AG09319 (cell line): ENCODE measurements around the gene PROP1.
"Not testable (repeated sequence)": the region's sequence is repeated elsewhere in the genome, so short reads cannot be mapped to it uniquely, and the experiment has no call there.

ENCODE experiments used
- DNase-seq: peaks from one replicate; pipeline ENCODE4 v3.0.0-alpha.2; 2010; ENCODE audit warnings: low read depth; ENCODE audit errors: extremely low read depth
- CTCF ChIP-seq: IDR thresholded peaks from 2 replicates; pipeline ENCODE4 v1.5.1; 2011; ENCODE audit warnings: low read depth, mild to moderate bottlenecking, inconsistent platforms, low read length, moderate library complexity

The PROP1 gene

GRCh38 chr5:177983763-177984583 is 12.1 kb downstream of the PROP1 start:
- DNase-seq: no peak
- no peak for TF ChIP-seq CTCF

GRCh38 chr5:177982956-177983355 is 13.1 kb downstream of the PROP1 start:
- no peak for TF ChIP-seq CTCF
- no peak for DNase-seq

GRCh38 chr5:177982072-177982727 is 13.8 kb downstream of the PROP1 start:
- no peak for DNase-seq
- no peak for TF ChIP-seq CTCF

- no peak for DNase-seq
- no peak for TF ChIP-seq CTCF
Measured at GRCh38 chr5:177981296-177982071, 14.6 kb downstream of the PROP1 start.

GRCh38 chr5:177980743-177981151 is 15.3 kb downstream of the PROP1 start:
- no peak for DNase-seq
- no peak for TF ChIP-seq CTCF

GRCh38 chr5:177977600-177977999 is 18.4 kb downstream of the PROP1 start:
- not testable (repeated sequence) for DNase-seq

GRCh38 chr5:177973066-177973635 is 22.9 kb downstream of the PROP1 start:
- TF ChIP-seq CTCF: no peak

More at GRCh38 chr5:177973066-177973635, 22.9 kb downstream of the PROP1 start:
- DNase-seq: no peak
